HepG2 (cell line): Measurements from ENCODE around the gene DELE1. TPM values are rescaled to one million over a fixed set of nuclear protein-coding genes. Genes with fewer than 3 reads are reported as not detected.

Experiments
- ARID4A ChIP-seq: sonication (generic); formaldehyde crosslinking; IDR thresholded peaks from 2 replicates; pipeline ENCODE4 v1.5.0; 2020; ENCODE audit warnings: mild to moderate bottlenecking, missing genetic modification reagents, borderline replicate concordance
- ATF2 ChIP-seq: sonication (generic); formaldehyde crosslinking; IDR thresholded peaks from 2 replicates; pipeline ENCODE4 v1.4.0; 2020; ENCODE audit warnings: missing genetic modification reagents
- BRD4 ChIP-seq: sonication (generic); formaldehyde crosslinking; IDR thresholded peaks from 2 replicates; pipeline ENCODE4 v1.4.0; 2020; ENCODE audit warnings: missing genetic modification reagents
- CBFB ChIP-seq: sonication (generic); formaldehyde crosslinking; IDR thresholded peaks from 2 replicates; pipeline ENCODE4 v1.4.0; 2020; ENCODE audit warnings: missing genetic modification reagents
- CHD4 ChIP-seq: fragments of 200-600 bp; sonication (generic); IDR thresholded peaks from 2 replicates; pipeline ENCODE4 v1.7.0; 2017; ENCODE audit warnings: mild to moderate bottlenecking, low read length, borderline replicate concordance
- CREBL2 ChIP-seq: sonication (generic); formaldehyde crosslinking; IDR thresholded peaks from 2 replicates; pipeline ENCODE4 v1.8.1; 2023; ENCODE audit warnings: missing genetic modification reagents, mild to moderate bottlenecking, borderline replicate concordance
- CTCF ChIP-seq: sonication (generic); formaldehyde crosslinking; IDR thresholded peaks from 2 replicates; pipeline ENCODE4 v1.5.0; 2020; ENCODE audit warnings: mild to moderate bottlenecking, missing genetic modification reagents, moderate library complexity
- FOXO1 ChIP-seq: sonication (generic); formaldehyde crosslinking; IDR thresholded peaks from 2 replicates; pipeline ENCODE4 v1.4.0; 2020; ENCODE audit warnings: missing genetic modification reagents
- GATAD2A ChIP-seq: IDR thresholded peaks from 2 replicates; pipeline ENCODE4 v1.6.1; 2016
- KLF6 ChIP-seq: IDR thresholded peaks from 2 replicates; pipeline ENCODE4 v1.8.0; 2016; ENCODE audit warnings: missing biosample characterization, missing genetic modification reagents
- KMT2B ChIP-seq: IDR thresholded peaks from 2 replicates; pipeline ENCODE4 v1.6.1; 2016; ENCODE audit warnings: missing genetic modification reagents, missing compliant biosample characterization
- RARG ChIP-seq: sonication (generic); formaldehyde crosslinking; IDR thresholded peaks from 2 replicates; pipeline ENCODE4 v1.4.0; 2020; ENCODE audit warnings: low read depth, mild to moderate bottlenecking, missing genetic modification reagents
- SMAD3 ChIP-seq: sonication (generic); formaldehyde crosslinking; IDR thresholded peaks from 2 replicates; pipeline ENCODE4 v1.4.0; 2020; ENCODE audit warnings: missing genetic modification reagents
- SP4 ChIP-seq: sonication (generic); formaldehyde crosslinking; IDR thresholded peaks from 2 replicates; pipeline ENCODE4 v1.8.1; 2023; ENCODE audit warnings: mild to moderate bottlenecking, missing genetic modification reagents
- TCF7 ChIP-seq: sonication (generic); IDR thresholded peaks from 2 replicates; pipeline ENCODE4 v1.6.1; 2016; ENCODE audit warnings: antibody characterized with exemption, low read depth
- ZBTB39 ChIP-seq: sonication (generic); formaldehyde crosslinking; IDR thresholded peaks from 2 replicates; pipeline ENCODE4 v1.5.0; 2020; ENCODE audit warnings: missing genetic modification reagents
- ZMAT3 ChIP-seq: sonication (generic); formaldehyde crosslinking; conservative IDR thresholded peaks from 2 replicates; pipeline ENCODE4 v1.7.0; 2021; ENCODE audit warnings: missing genetic modification reagents
- ZNF292 ChIP-seq: sonication (generic); formaldehyde crosslinking; IDR thresholded peaks from 2 replicates; pipeline ENCODE4 v1.8.1; 2022; ENCODE audit warnings: mild to moderate bottlenecking, low read depth, missing genetic modification reagents, borderline replicate concordance
- ZNF549 ChIP-seq: sonication (generic); formaldehyde crosslinking; IDR thresholded peaks from 2 replicates; pipeline ENCODE4 v1.5.0; 2020; ENCODE audit warnings: missing genetic modification reagents
- ZNF746 ChIP-seq: sonication (generic); formaldehyde crosslinking; IDR thresholded peaks from 2 replicates; pipeline ENCODE4 v1.8.0; 2022; ENCODE audit warnings: mild to moderate bottlenecking, missing genetic modification reagents
- polyA plus RNA-seq, 8 experiments: library from polyadenylated mRNA; depleted of rRNA in 3 of 8; stranded (reverse) in 7 of 8; unstranded in 1 of 8; fragments of >200 nt; fragmentation: Illumina TruSeq in 4 of 8; extraction: Trizol in 4 of 8; gene quantifications; 2 replicates each; pipeline versions ENCODE4 v1.2.1 to v1.2.3, GENCODE V29; 2011 to 2016; ENCODE audit warnings: low read depth in 4 of 8, missing spikeins in 1 of 8, mixed read lengths in 1 of 8; ENCODE audit not compliant: insufficient read depth in 1 of 8
- total RNA-seq, 5 experiments: library from RNA; depleted of rRNA; stranded (reverse); fragments of >200 nt; fragmentation: Illumina TruSeq; extraction: Trizol; gene quantifications; 2 replicates each; pipeline ENCODE4 v1.2.3, GENCODE V29; 2016; ENCODE audit warnings: low read depth in 1 of 5

DELE1 gene
- total and polyA plus RNA-seq, 2 of the 13 experiments (the other 11 are each of a cell fraction or from before 2014, with no cell fraction given) = 57.5 to 90.3 TPM

- TF ChIP-seq RARG = peak; percentile 87; the same call in 1 of the 2 replicates
- peak; percentile 79; the same call in 1 of the 2 replicates for TF ChIP-seq ARID4A (CRISPR knock-in tag)
- TF ChIP-seq SMAD3 (CRISPR knock-in tag) = peak; percentile 55; the same call in 1 of the 2 replicates
- TF ChIP-seq SP4 (CRISPR knock-in tag) = peak; percentile 72
- TF ChIP-seq ZMAT3 (CRISPR knock-in tag) = peak; percentile 92; the same call in 1 of the 2 replicates
- peak; percentile 81; the same call in 1 of the 2 replicates for TF ChIP-seq KLF6 (CRISPR knock-in tag)
- no peak for TF ChIP-seq CBFB (CRISPR knock-in tag)
- no peak for TF ChIP-seq ZNF549
- peak; percentile 34; the same call in 1 of the 2 replicates for TF ChIP-seq GATAD2A (CRISPR knock-in tag)
- TF ChIP-seq ATF2 = no peak
- no peak for TF ChIP-seq ZNF746
- TF ChIP-seq TCF7 = no peak
- peak; percentile 88 for TF ChIP-seq KMT2B (CRISPR knock-in tag)
- 0 out of 2 replicates have a peak, but pooled peaks have one; percentile 28 for TF ChIP-seq ZNF292
- TF ChIP-seq BRD4 (CRISPR knock-in tag) = no peak
- TF ChIP-seq FOXO1 (CRISPR knock-in tag) = no peak
- TF ChIP-seq CREBL2 (CRISPR knock-in tag) = no peak
- TF ChIP-seq ZBTB39 (CRISPR knock-in tag) = no peak
- TF ChIP-seq CTCF (CRISPR knock-in tag) = no peak; the same call in 1 of the 2 replicates
- no peak for TF ChIP-seq CHD4
Measured at GRCh38 chr5:141923448-141924313, at the start of gene DELE1 (continued).
